ENCODE measurements around the gene FRMD4A. TPM values are rescaled to one million over a fixed set of nuclear protein-coding genes. Genes with fewer than 3 reads are reported as not detected.

Gene FRMD4A
- total RNA-seq, 2 donors from 2014 or later = 1.5 to 2.1 TPM

DNA sequence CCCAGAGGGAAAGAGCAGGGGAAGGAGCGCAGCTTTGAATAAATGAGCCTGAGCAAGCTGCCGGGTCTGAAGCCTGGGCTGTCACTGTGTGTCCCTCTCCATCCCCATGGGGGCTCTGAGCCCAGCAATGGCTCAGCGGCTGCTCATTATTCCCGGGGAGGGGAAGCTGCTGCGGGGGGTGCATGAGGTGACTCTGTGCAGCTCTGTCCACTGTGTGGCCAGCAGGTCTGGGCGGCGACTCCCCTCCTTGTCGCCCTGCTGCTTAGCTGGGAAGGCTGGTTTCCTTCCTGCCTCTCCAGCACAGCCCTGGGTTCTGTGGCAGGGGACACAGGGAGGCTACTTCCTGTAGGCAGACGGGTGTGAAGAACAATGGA is 509.8 kb downstream of the FRMD4A start:
- Mint-ChIP-seq H3K9me3 (peaks cover 8% of the 10 kb centered on the region), H3K36me3 (no peaks in the 10 kb centered on the region), H3K4me3 (no peak overlapping the region), H3K27me3 (peaks cover 26 to 27% of the 10 kb centered on the region in 2 donors), H3K4me1 (ENCODE audit: low read depth in 2 of 2) (peaks cover 12 to 15% of the 10 kb centered on the region in 2 donors), H3K27ac (no peak overlapping the region)
- DNase-seq (ENCODE audit: low spot score) (no peak), ATAC-seq (no peak)

DNA sequence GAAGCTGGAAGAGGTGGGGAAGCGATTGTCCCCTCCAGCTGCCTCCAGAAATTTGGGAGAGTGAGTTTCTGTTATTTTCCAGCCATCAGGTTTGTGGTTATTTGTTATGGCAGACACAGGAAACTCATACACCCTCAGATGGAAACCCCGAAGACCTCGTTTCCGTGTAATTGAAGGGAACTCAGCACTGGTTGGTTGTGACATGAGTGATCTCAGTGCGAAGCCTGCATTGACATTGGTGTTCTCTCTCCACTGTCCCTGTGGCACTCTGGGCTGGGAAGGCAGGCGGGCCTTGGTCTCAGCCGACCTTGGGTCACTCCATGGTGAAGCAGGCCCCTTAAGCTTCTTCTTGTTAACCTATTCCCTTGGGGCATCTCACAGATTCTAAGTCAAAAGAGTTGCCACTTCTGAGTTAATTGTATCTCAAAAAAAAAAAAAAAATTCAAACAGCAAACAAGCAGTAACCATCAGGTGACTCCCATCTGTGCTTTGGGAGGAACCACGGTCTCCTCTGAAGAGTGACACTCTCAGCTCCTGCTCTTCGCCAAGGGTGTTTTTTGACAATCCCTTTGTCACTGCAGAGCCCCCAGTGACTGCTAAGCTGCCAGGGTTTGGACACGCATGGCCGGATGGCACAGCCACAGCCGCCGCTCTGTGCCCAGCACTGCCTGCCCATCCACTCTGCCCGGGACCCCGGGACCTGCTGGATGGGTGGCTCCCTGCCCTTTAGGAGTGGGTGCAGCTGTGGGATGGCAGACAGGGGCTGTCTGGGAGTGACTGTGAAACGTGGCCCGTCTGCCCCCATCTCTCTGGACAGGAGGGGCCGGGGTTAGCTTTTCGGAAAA is 510.4 kb downstream of the FRMD4A start:
- Mint-ChIP-seq H3K27me3 (peaks cover 26 to 27% of the 10 kb centered on the region in 2 donors), H3K4me3 (peak overlapping the region; percentile 0), H3K36me3 (no peaks in the 10 kb centered on the region), H3K27ac (peak overlapping the region in 1 of 2 donors; percentile 15), H3K4me1 (ENCODE audit: low read depth in 2 of 2) (peaks cover 12 to 15% of the 10 kb centered on the region in 2 donors), H3K9me3 (peaks cover 8% of the 10 kb centered on the region)
- ATAC-seq (peak; percentile 66 to 77), DNase-seq (ENCODE audit: low spot score) (no peak)

DNA sequence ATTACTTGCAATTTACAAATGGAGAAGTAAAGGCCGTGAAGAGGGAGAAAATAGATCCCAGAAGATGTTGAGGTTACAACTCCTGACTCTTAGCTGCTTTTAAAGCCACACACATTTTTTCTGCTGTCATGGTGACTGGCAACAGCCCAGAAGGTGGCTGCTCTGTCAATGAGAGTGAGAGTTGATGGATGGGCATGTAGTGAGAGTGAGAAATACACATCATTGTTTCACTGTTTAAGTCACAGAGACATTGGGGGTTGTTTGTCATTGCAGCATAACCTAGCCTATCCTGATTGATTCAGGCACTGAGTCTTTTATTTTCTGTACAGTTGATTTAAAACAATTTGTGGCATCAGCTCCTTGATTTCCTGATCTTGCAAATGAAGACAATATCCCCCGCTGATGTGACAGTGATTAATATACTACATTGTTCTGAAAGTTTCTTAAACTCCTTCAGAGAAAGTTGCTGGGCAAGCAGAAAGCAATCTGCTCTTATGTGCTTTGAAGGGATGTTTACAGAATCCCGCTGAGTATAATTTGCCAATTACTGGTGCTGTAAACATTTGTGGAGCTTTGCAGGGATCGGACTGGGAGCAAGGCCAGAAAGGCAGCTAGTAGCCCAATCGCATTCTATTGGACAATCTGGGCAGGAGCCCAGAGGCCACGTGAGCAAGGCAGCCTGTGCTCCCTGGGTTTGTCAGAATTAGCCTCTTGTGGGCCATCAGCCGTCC is 514.4 kb downstream of the FRMD4A start:
- ATAC-seq (no peak), DNase-seq (ENCODE audit: low spot score) (no peak)
- Mint-ChIP-seq H3K27me3 (peaks cover 2 to 16% of the 10 kb centered on the region in 2 donors), H3K36me3 (no peaks in the 10 kb centered on the region), H3K4me3 (no peak overlapping the region), H3K9me3 (peaks cover 8% of the 10 kb centered on the region), H3K27ac (no peak overlapping the region), H3K4me1 (ENCODE audit: low read depth in 2 of 2) (peaks cover 12 to 17% of the 10 kb centered on the region in 2 donors)

DNA sequence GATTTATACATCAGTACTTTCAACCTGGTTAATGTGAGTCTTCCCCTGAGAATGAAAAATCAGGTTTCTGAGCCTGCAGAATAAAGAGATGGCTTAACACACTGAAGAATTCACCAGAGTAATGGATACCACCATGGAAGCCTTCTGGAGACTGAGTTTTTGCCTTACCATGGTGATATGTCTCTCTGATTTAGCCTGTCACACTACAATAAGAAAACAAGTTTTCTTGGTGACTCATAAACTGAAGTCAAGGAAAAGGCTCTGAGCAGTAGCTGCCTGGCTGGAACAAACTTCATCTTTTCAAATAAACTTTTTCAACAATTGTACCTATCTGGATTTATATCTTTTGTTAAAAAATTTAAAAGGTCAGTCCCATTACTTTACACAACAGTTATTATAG is 515.0 kb downstream of the FRMD4A start:
- H3K4me1 Mint-ChIP-seq (ENCODE audit: low read depth in 2 of 2) = peaks cover 12 to 15% of the 10 kb centered on the region in 2 donors
- no peak for ATAC-seq
- H3K4me3 Mint-ChIP-seq = no peak overlapping the region
- no peak overlapping the region for H3K27ac Mint-ChIP-seq
- H3K36me3 Mint-ChIP-seq = no peaks in the 10 kb centered on the region
- peaks cover 8% of the 10 kb centered on the region for H3K9me3 Mint-ChIP-seq
- DNase-seq (ENCODE audit: low spot score) = no peak
- H3K27me3 Mint-ChIP-seq = peaks cover 0 to 13% of the 10 kb centered on the region in 2 donors

DNA sequence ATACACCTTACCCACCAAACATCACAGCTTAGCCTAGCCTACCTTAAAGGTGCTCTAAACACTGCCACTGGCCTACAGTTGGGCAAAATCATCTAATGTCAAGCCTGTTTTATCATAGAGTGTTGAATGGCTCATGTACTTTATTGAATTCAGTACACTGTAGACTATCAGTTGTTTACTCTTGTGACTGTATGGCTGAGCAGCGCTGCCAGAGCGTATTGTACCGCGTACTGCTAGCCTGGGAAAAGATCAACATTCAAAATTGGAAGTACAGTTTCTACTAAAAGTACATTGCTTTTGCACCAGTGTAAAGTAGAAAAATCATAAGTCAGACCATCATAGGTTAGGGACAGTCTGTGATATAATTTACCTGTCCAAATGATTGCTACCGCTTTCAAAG is 517.2 kb downstream of the FRMD4A start:
- H3K4me3 Mint-ChIP-seq = no peak overlapping the region
- H3K36me3 Mint-ChIP-seq = no peaks in the 10 kb centered on the region
- H3K27me3 Mint-ChIP-seq = peaks cover 0 to 11% of the 10 kb centered on the region in 2 donors
- peaks cover 0 to 2% of the 10 kb centered on the region in 2 donors for H3K4me1 Mint-ChIP-seq (ENCODE audit: low read depth in 2 of 2)
- peaks cover 4% of the 10 kb centered on the region for H3K9me3 Mint-ChIP-seq
- DNase-seq (ENCODE audit: low spot score) = no peak
- no peak for ATAC-seq
- no peak overlapping the region for H3K27ac Mint-ChIP-seq

DNA sequence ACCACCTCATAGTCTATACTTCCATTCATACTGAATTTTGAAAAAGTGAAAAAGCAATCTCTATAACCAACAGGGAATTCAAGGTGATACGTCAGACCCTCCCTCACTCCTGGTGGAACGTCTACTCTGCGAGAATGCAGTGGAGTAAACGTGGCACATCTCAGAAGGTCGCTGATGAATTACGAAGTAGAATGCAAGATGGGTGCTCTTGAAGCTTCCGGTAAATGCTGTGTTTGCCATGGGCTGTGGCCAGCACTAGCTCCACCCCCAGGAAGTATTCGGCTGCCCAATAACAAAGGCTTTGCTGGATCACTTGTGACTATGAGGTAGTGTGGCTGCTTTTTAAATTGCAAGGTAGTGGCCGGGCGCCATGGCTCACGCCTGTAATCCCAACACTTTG is 517.9 kb downstream of the FRMD4A start:
- DNase-seq (ENCODE audit: low spot score) (no peak), ATAC-seq (no peak)
- Mint-ChIP-seq H3K4me1 (ENCODE audit: low read depth in 2 of 2) (peaks cover 0 to 2% of the 10 kb centered on the region in 2 donors), H3K4me3 (no peak overlapping the region), H3K36me3 (no peaks in the 10 kb centered on the region), H3K27ac (no peak overlapping the region), H3K27me3 (peaks cover 0 to 12% of the 10 kb centered on the region in 2 donors), H3K9me3 (peaks cover 4% of the 10 kb centered on the region)

DNA sequence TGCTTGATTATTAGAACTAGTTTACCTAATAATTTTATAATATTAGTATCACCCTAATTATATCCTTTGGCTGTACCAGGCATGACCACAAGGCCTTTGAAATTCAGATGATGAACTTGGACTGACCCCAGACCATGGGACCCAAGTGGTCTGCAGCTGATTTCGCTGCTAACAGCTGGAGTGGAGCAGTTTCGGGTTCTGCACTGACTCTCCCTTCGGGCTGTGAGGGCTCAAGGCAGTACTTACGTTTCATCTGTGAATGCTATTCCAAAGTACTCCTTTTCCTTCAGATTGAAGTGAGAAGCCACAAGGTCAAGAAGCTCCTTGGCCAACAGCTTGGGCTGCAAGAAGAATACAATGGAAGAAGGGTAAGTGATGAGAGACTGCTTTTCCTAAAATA is 520.2 kb downstream of the FRMD4A start:
- Mint-ChIP-seq H3K4me3 (no peak overlapping the region), H3K36me3 (no peaks in the 10 kb centered on the region), H3K4me1 (ENCODE audit: low read depth in 2 of 2) (peaks cover 0 to 2% of the 10 kb centered on the region in 2 donors), H3K9me3 (no peaks in the 10 kb centered on the region), H3K27ac (no peak overlapping the region), H3K27me3 (peaks cover 0 to 10% of the 10 kb centered on the region in 2 donors)
- no peak for DNase-seq (ENCODE audit: low spot score)
- ATAC-seq = no peak

DNA sequence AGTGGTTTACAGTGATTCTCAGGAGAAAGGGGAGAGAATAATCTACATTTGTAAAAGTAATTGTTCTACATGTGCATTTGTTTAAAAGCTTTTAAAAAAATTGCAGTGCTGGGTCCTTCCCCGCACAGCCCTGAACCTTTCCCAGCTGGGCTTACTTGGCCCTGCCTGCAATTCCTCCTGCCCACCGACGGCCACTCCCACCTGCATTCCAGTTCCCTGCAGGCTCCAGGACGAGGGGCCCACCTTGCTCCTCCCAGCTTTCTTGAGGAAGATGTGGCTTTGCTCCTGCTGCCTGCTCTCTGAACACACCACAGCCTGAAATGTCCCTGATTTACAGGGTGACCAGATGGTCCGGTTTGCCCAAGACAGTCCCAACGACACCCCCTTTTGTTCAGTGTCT is 521.3 kb downstream of the FRMD4A start:
- H3K9me3 Mint-ChIP-seq = no peaks in the 10 kb centered on the region
- H3K27ac Mint-ChIP-seq = no peak overlapping the region
- ATAC-seq = no peak
- no peaks in the 10 kb centered on the region for H3K4me1 Mint-ChIP-seq (ENCODE audit: low read depth in 2 of 2)
- DNase-seq (ENCODE audit: low spot score) = no peak
- no peaks in the 10 kb centered on the region for H3K36me3 Mint-ChIP-seq
- no peak overlapping the region for H3K4me3 Mint-ChIP-seq
- H3K27me3 Mint-ChIP-seq = peaks cover 0 to 9% of the 10 kb centered on the region in 2 donors

DNA sequence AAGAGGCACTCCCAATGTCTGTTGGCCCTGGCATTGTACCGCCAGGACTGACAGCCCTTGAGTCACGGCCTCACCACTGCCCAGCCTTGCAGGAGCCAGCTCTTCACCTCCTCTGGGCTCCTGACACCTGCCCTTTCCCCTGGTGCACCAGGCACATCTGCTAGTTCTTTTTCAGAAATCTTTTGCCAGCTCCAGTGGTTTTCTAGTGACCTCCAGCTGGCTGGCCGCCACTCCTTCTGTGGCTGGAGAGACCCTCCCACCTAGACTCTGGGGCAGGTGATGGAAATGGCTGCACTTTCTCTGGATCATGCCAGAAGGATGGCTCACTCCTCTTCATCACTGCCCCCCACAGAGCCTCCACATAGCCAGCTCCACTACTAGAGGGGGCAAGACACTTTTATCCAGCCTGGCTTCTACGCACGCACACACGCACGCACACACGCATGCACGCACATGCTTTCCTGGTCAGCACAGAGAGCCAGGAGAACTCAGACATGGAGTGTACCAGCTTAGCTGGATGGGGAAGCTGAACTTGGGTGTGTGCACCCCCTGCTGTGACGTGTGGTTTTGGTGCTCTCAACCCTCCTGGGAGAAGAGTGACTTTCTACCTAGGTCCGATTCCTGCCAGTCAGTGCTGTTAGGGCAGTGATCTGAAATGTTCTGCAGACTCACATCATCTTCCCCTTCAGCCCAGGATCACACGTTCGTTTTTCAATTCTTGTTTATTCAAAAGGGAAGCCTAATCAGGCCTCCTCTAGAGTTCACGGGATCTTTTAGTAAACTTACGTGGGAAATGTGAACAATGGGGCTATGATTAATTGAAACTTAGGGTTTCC is 522.0 kb downstream of the FRMD4A start:
- Mint-ChIP-seq H3K36me3 (no peaks in the 10 kb centered on the region), H3K4me1 (ENCODE audit: low read depth in 2 of 2) (no peaks in the 10 kb centered on the region), H3K27me3 (peaks cover 0 to 10% of the 10 kb centered on the region in 2 donors), H3K27ac (no peak overlapping the region), H3K9me3 (no peaks in the 10 kb centered on the region), H3K4me3 (no peak overlapping the region)
- ATAC-seq (peak in 1 of 2 donors; percentile 15), DNase-seq (ENCODE audit: low spot score) (no peak)

DNA sequence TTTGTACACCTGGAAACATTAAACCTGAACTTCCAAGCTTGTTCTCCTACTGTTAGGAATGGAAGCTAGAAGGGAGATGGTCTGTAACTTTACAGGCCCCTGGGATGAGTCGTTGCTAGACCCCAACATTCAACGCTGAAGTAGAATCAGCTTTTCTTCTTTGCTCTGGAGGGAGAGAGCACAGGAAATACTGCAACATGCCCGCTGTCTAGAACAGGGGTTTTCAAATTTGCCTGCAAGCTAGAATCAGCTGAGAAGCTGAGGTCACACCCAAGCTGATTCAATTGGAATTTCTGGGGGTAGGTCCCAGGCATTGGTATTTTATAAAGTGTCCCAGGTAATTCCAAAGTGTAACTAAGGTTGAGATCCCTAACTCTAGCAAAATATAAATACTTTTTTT is 524.3 kb downstream of the FRMD4A start:
- DNase-seq (ENCODE audit: low spot score) = no peak
- no peak overlapping the region for H3K27ac Mint-ChIP-seq
- H3K4me1 Mint-ChIP-seq (ENCODE audit: low read depth in 2 of 2) = no peaks in the 10 kb centered on the region
- no peak overlapping the region for H3K4me3 Mint-ChIP-seq
- H3K27me3 Mint-ChIP-seq = peaks cover 0 to 14% of the 10 kb centered on the region in 2 donors
- no peaks in the 10 kb centered on the region for H3K36me3 Mint-ChIP-seq
- H3K9me3 Mint-ChIP-seq = no peaks in the 10 kb centered on the region
- ATAC-seq = no peak

DNA sequence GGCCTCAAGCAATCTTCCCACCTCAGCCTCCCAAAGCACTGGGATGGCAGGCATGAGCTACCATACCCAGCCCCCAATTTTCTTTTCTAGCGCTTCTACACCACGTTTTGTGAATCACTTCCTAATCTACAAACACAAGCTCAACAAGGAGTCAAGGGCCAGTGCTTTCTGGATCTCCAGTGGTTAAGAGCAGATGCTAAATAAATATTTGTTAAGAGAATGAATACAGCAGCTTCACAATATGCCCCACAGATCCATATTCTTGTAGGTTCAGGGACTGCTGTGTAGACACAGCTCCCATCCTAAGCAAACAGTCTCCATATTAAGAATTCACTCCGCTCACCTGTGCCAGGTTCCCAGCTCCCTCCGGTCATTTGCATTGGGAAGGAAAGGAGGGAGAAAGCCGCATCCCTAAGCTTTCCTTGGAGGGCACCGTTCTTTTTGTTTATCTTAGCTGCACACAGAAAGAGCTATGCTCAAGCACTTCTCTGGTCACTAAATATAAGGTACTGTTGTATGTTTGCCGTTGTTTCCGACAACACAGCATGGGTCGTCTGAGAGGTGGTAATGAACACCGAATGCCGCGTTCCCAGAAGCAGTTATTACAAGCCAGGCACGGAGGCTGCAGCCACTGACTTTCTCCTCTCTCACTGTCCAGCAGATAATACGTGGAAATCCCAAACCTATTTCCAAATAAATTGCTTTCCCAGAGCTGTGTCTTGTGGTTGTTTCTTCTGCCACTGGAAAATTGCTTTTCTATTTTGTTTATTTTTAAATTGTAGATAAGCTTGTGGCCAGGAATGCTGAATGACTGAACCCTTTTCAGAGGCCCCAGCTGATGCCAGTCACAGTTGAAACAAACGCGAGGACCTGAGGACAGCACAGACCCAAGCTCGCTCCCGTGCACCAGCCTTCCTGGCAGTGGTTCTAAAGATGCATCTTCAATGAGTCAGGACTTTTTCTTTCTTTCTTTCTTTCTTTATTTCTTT is 526.9 kb downstream of the FRMD4A start:
- peak overlapping the region in 1 of 2 donors; percentile 53 for H3K27ac Mint-ChIP-seq
- ATAC-seq (no peak), DNase-seq (ENCODE audit: low spot score) (no peak)
- H3K27me3 Mint-ChIP-seq = peaks cover 0 to 12% of the 10 kb centered on the region in 2 donors
- H3K4me1 Mint-ChIP-seq (ENCODE audit: low read depth in 2 of 2) = peaks cover 4 to 9% of the 10 kb centered on the region in 2 donors
- H3K36me3 Mint-ChIP-seq = no peaks in the 10 kb centered on the region
- H3K4me3 Mint-ChIP-seq = no peak overlapping the region
- no peaks in the 10 kb centered on the region for H3K9me3 Mint-ChIP-seq

DNA sequence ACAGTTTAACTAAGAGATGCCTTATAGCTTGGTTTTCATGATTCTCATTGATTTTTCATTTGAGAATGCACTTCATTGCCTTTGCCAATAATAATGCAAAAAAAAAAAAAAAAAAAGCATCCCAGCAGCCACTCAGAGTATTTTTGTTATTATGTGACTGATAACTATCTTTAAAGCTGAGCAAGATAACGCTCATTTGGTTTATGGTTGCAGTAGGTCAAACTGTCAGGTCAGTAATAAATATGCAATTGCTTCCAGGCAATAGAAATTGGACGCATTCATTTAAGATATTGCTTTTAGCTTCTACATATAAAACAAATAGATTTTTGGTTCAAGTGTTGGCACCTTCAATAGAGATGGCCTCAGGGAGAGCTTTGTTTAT is 528.8 kb downstream of the FRMD4A start:
- H3K4me3 Mint-ChIP-seq = no peak overlapping the region
- no peaks in the 10 kb centered on the region for H3K9me3 Mint-ChIP-seq
- no peaks in the 10 kb centered on the region for H3K36me3 Mint-ChIP-seq
- H3K27ac Mint-ChIP-seq = no peak overlapping the region
- no peak for ATAC-seq
- H3K4me1 Mint-ChIP-seq (ENCODE audit: low read depth in 2 of 2) = peaks cover 6 to 9% of the 10 kb centered on the region in 2 donors
- peaks cover 0 to 10% of the 10 kb centered on the region in 2 donors for H3K27me3 Mint-ChIP-seq
- DNase-seq (ENCODE audit: low spot score) = no peak
